K562 (cell line): ENCODE data around the gene NTRK3. TPM values are rescaled to one million over a fixed set of nuclear protein-coding genes. Genes with fewer than 3 reads are reported as not detected.

ENCODE experiments used
- ATAC-seq: fragments of 200-7000 bp; cut with Tn5 transposase; 3 replicates; pipeline ENCODE4 v1.9.1; 2020; ENCODE audit warnings: moderate library complexity
- BruUV-seq: library from RNA; stranded (reverse); fragments of 400-500 nt; replicated peaks from 2 replicates; lab custom pipeline; 2021; lab: Mats Ljungman, UMichigan
- CTCF ChIA-PET: fragments of 300-600 bp; formaldehyde crosslinking; extraction: SDS; loops from one replicate; lab custom pipeline; 2021; ENCODE audit warnings: low intra/inter-chr PET ratio; lab: Yijun Ruan, JAX
- POLR2A ChIA-PET: fragments of 300-600, 350-650 bp; sonication (Branson Sonifier 250); formaldehyde crosslinking; extraction: SDS; loops from one replicate; lab custom pipeline; 2021; ENCODE audit warnings: antibody characterized with exemption, inconsistent platforms; lab: Yijun Ruan, JAX
- DNase-seq, 4 experiments: peaks; one replicate each; pipeline versions ENCODE4 v3.0.0 to v3.0.0-alpha.2; 2011 to 2018; ENCODE audit warnings: low spot score in 3 of 4, mixed read lengths in 3 of 4; ENCODE audit errors: extremely low read depth in 1 of 4
- FAIRE-seq: peaks from 2 replicates; lab custom pipeline; 2011; peaks lifted over from hg19 to GRCh38; lab: Jason Lieb, UNC
- H2AFZ ChIP-seq: 2 replicates; pipeline ENCODE4 v1.6.0; 2011; ENCODE audit warnings: low read depth, low read length, control low read depth, inconsistent platforms
- H3K27ac ChIP-seq: fragments of 200-600 bp; 3 replicates; pipeline ENCODE4 v1.8.0; 2011; ENCODE audit warnings: low read depth, mild to moderate bottlenecking, control low read depth, inconsistent platforms, low read length, moderate library complexity, mixed read lengths; ENCODE audit errors: extremely low read depth
- H3K27me3 ChIP-seq, 2 experiments: fragments of 300-600 bp in 1 of 2; 2 replicates in 1 of 2; 3 replicates in 1 of 2; pipeline versions ENCODE4 v1.6.0 to v1.8.0; 2011; ENCODE audit warnings: inconsistent platforms in 2 of 2, low read length in 2 of 2, mild to moderate bottlenecking in 1 of 2, mixed read lengths in 1 of 2, moderate library complexity in 1 of 2; ENCODE audit not compliant: control insufficient read depth in 2 of 2, insufficient read depth in 2 of 2
- H3K36me3 ChIP-seq: fragments of 300-600 bp; 3 replicates; pipeline ENCODE4 v1.8.0; 2011; ENCODE audit warnings: mild to moderate bottlenecking, low read length, inconsistent platforms; ENCODE audit not compliant: control insufficient read depth, insufficient read depth
- H3K4me1 ChIP-seq, 2 experiments: fragments of 200-600 bp in 1 of 2; replicated peaks in 1 of 2; 2 replicates in 1 of 2; 3 replicates in 1 of 2; pipeline versions ENCODE4 v1.5.1 to v1.8.0; 2011; ENCODE audit warnings: inconsistent platforms in 2 of 2, low read length in 2 of 2, mild to moderate bottlenecking in 1 of 2, mixed read lengths in 1 of 2, moderate library complexity in 1 of 2; ENCODE audit not compliant: control insufficient read depth in 2 of 2, insufficient read depth in 2 of 2
- H3K4me2 ChIP-seq: 2 replicates; pipeline ENCODE4 v1.6.1; 2011; ENCODE audit warnings: low read length, control low read depth, inconsistent platforms, mixed read lengths; ENCODE audit not compliant: insufficient read depth
- H3K4me3 ChIP-seq: fragments of 200-600 bp; sonication (generic), shearing (Covaris generic); 2 replicates; pipeline ENCODE4 v1.5.1; 2016; ENCODE audit warnings: control low read depth, inconsistent platforms
- H3K79me2 ChIP-seq: fragments of 200-600 bp; 3 replicates; pipeline ENCODE4 v1.8.0; 2011; ENCODE audit warnings: low read length, inconsistent platforms; ENCODE audit not compliant: control insufficient read depth, insufficient read depth
- H3K9ac ChIP-seq, 2 experiments: 2 replicates each; pipeline versions ENCODE4 v1.6.0 to v1.6.1; 2011; ENCODE audit warnings: low read depth in 2 of 2, low read length in 2 of 2, control low read depth in 1 of 2, inconsistent platforms in 1 of 2, mild to moderate bottlenecking in 1 of 2, mixed read lengths in 1 of 2; ENCODE audit not compliant: insufficient read depth in 1 of 2
- H3K9me1 ChIP-seq: one replicate; pipeline ENCODE4 v1.6.0; 2011; ENCODE audit warnings: inconsistent platforms, mild to moderate bottlenecking, low read length, moderate library complexity; ENCODE audit not compliant: control insufficient read depth, insufficient read depth
- H3K9me3 ChIP-seq: replicated peaks from 2 replicates; pipeline ENCODE4 v1.5.1; 2011; ENCODE audit warnings: low read depth, low read length, inconsistent platforms; ENCODE audit not compliant: control insufficient read depth, insufficient read depth
- H4K20me1 ChIP-seq: replicated peaks from 2 replicates; pipeline ENCODE4 v1.6.1; 2011; ENCODE audit warnings: low read length, inconsistent platforms, mixed read lengths; ENCODE audit not compliant: control insufficient read depth, insufficient read depth
- CBX1 ChIP-seq: sonication (generic); IDR thresholded peaks from 2 replicates; pipeline ENCODE4 v1.6.1; 2016; ENCODE audit warnings: antibody characterized with exemption, low read depth, mild to moderate bottlenecking
- DIDO1 ChIP-seq: fragments of 450-650 bp; IDR thresholded peaks from 2 replicates; pipeline ENCODE4 v1.6.1; 2016; ENCODE audit warnings: low read depth, missing biosample characterization, missing genetic modification characterization
- MAFF ChIP-seq: IDR thresholded peaks from 2 replicates; pipeline ENCODE4 v1.6.1; 2012; ENCODE audit warnings: low read length, improper control_type of control experiment
- POLR2AphosphoS5 ChIP-seq: IDR thresholded peaks from 2 replicates; pipeline ENCODE4 v1.6.1; 2011; ENCODE audit warnings: mild to moderate bottlenecking, low read depth, low read length, moderate library complexity; ENCODE audit not compliant: control insufficient read depth, insufficient read depth
- RAD21 ChIP-seq, 2 experiments: fragments of 250-450 bp in 1 of 2; fragments of 450-650 bp in 1 of 2; sonication (Bioruptor Pico) in 1 of 2; formaldehyde crosslinking in 1 of 2; IDR thresholded peaks in 1 of 2; conservative IDR thresholded peaks in 1 of 2; 2 replicates each; pipeline versions ENCODE4 v1.4.0 to v1.8.0; 2020 to 2022; ENCODE audit warnings: mild to moderate bottlenecking in 2 of 2, moderate library complexity in 1 of 2
- SAP30 ChIP-seq: fragments of 200-600 bp; sonication (generic); IDR thresholded peaks from 2 replicates; pipeline ENCODE4 v1.6.1; 2012; ENCODE audit warnings: borderline replicate concordance, low read depth, mild to moderate bottlenecking, moderate library complexity, low read length, control low read depth, inconsistent platforms; ENCODE audit not compliant: insufficient read depth, poor library complexity, severe bottlenecking
- SRSF3 ChIP-seq: fragments of 200-400 bp; formaldehyde crosslinking; IDR thresholded peaks from 2 replicates; pipeline ENCODE4 v1.6.1; 2016; ENCODE audit warnings: mild to moderate bottlenecking, low read length, moderate library complexity; ENCODE audit not compliant: insufficient read depth
- XRCC3 ChIP-seq: fragments of 450-650 bp; IDR thresholded peaks from 2 replicates; pipeline ENCODE4 v1.6.1; 2017; ENCODE audit warnings: mild to moderate bottlenecking, moderate library complexity
- ZNF212 ChIP-seq: fragments of 450-650 bp; formaldehyde crosslinking; IDR thresholded peaks from 2 replicates; pipeline ENCODE4 v1.4.0; 2020; ENCODE audit warnings: mild to moderate bottlenecking
- WGBS: fragments of 100-300 bp; shearing (Covaris generic); methylation state at CpG from one replicate; pipeline ENCODE4 v1.1.6; 2016; ENCODE audit warnings: low coverage, mixed read lengths; ENCODE audit not compliant: insufficient coverage; ENCODE audit errors: missing lambda C conversion rate; 5-methylcytosine and 5-hydroxymethylcytosine counted together
- in situ Hi-C: fragments of 300-500 bp; cut with MboI; formaldehyde crosslinking; loops from 4 replicates; pipeline ENCODE4 v1.15.0; 2018; ENCODE audit warnings: inconsistent platforms, mixed read lengths
- intact Hi-C: fragments of 100-400 bp; cut with micrococcal nuclease; formaldehyde crosslinking; loops from 2 replicates; pipeline ENCODE4 v1.14.2; 2022
- polyA plus RNA-seq, 8 experiments: library from polyadenylated mRNA; depleted of rRNA in 4 of 8; stranded (reverse) in 5 of 8; unstranded in 3 of 8; fragments of >200 nt; fragmentation: Nextera tagmentation in 2 of 8; fragmentation: Illumina TruSeq in 1 of 8; extraction: Ambion mirVana in 2 of 8; extraction: Trizol in 1 of 8; gene quantifications; 2 replicates each; pipeline versions ENCODE4 v1.2.1 to v1.2.3, GENCODE V29; 2011 to 2014; ENCODE audit warnings: inconsistent platforms in 1 of 8, missing spikeins in 1 of 8
- total RNA-seq, 7 experiments: library from RNA; depleted of rRNA in 6 of 7; stranded (reverse); fragments of >200 nt in 6 of 7; fragmentation: Illumina TruSeq in 2 of 7; extraction: Trizol in 2 of 7; gene quantifications; 2 replicates each; pipeline versions ENCODE4 v1.2.1 to v1.2.3, GENCODE V29; 2011 to 2021; ENCODE audit warnings: low replicate concordance in 1 of 7
- TF ChIP-seq, protein P1 (sequence below): fragments of 250-450 bp; sonication (Bioruptor Pico); IDR thresholded peaks from 2 replicates; pipeline ENCODE4 v1.8.0; 2021; ENCODE audit warnings: moderate library complexity, mild to moderate bottlenecking, inconsistent platforms
- TF ChIP-seq, protein P2 (sequence below), 2 experiments: fragments of 450-650 bp in 1 of 2; IDR thresholded peaks; 2 replicates each; pipeline ENCODE4 v1.6.1; 2011 to 2017; ENCODE audit warnings: low read depth in 2 of 2, antibody characterized with exemption in 1 of 2, borderline replicate concordance in 1 of 2, low read length in 1 of 2, mild to moderate bottlenecking in 1 of 2, mixed read lengths in 1 of 2; ENCODE audit not compliant: control insufficient read depth in 1 of 2
- TF ChIP-seq, protein P3 (sequence below): fragments of 250-450 bp; sonication (Bioruptor Pico); IDR thresholded peaks from 2 replicates; pipeline ENCODE4 v1.5.0; 2021; ENCODE audit warnings: mild to moderate bottlenecking, moderate library complexity
- TF ChIP-seq, protein P4 (sequence below): fragments of 250-450 bp; sonication (Bioruptor Pico); IDR thresholded peaks from 2 replicates; pipeline ENCODE4 v1.8.0; 2021; ENCODE audit warnings: moderate library complexity, mild to moderate bottlenecking, inconsistent platforms

Gene NTRK3
- total and polyA plus RNA-seq, 9 of the 15 experiments (the other 6 are each of a cell fraction or from before 2014, with no cell fraction given), result 0.11 to 0.13 TPM; not detected in 7

DNA sequence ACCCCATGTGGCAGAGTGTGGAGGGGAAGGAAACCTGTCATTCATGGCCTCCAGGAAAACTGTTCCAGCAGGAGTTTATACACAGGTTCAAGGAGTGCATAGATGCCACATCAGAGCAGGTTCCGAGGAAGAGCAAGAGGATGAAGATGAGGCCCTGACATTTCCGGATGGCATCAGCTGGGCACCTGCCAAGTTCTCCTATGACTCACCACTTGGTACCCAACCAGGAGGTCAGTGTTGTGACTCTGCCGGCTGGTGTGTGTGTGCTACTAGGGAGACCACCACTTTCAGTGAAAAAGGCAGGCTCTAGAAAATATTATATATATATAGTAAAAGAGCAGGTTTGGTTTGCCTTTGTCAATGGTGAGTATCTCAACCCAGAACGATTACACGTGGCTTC is 69.3 kb downstream of the NTRK3 start:
- ChIA-PET POLR2A (interaction anchor here (0.5 kb wide), 1 partner anchor 13 kb away, joined by 4 read pairs; no protein-coding TSS in a partner anchor), CTCF (interaction anchor here (0.6 kb wide), 1 partner anchor 53 kb away, joined by 3 read pairs; no protein-coding TSS in a partner anchor)
- DNase-seq (no peak), FAIRE-seq (no peak), ATAC-seq (no peak)
- Histone ChIP-seq H3K9me1 (no peaks in the 10 kb centered on the region), H3K27me3 (no peaks in the 10 kb centered on the region; a peak in 1 of 5 replicates), H3K27ac (no peak overlapping the region), H3K4me3 (no peak overlapping the region), H3K79me2 (no peaks in the 10 kb centered on the region), H4K20me1 (no peaks in the 10 kb centered on the region; the same call in 1 of the 2 replicates), H3K4me2 (no peak overlapping the region), H3K4me1 (no peaks in the 10 kb centered on the region), H3K9me3 (no peaks in the 10 kb centered on the region), H2AFZ (no peak overlapping the region), H3K36me3 (no peaks in the 10 kb centered on the region), H3K9ac (no peak overlapping the region)
- intact Hi-C loops (no loop called here), in situ Hi-C loops (no loop called here)
- no TSS peak for BruUV-seq
- WGBS, result 2% methylated on average over 5 of the region's 5 CpGs
- TF ChIP-seq XRCC3 (no peak), POLR2AphosphoS5 (no peak), ZNF212 (no peak), RAD21 (CRISPR knock-in tag; conservative IDR thresholded peaks at IDR 0.05 in 1 of 2, IDR thresholded peaks at IDR 0.05 in 1 of 2) (no peak), CBX1 (no peak), SAP30 (no peak), SRSF3 (no peak), DIDO1 (tag) (no peak), MAFF (no peak)
- TF ChIP-seq, protein P1, sequence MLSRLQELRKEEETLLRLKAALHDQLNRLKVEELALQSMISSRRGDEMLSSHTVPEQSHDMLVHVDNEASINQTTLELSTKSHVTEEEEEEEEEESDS (CRISPR knock-in tag), result no peak
- TF ChIP-seq, protein P2, sequence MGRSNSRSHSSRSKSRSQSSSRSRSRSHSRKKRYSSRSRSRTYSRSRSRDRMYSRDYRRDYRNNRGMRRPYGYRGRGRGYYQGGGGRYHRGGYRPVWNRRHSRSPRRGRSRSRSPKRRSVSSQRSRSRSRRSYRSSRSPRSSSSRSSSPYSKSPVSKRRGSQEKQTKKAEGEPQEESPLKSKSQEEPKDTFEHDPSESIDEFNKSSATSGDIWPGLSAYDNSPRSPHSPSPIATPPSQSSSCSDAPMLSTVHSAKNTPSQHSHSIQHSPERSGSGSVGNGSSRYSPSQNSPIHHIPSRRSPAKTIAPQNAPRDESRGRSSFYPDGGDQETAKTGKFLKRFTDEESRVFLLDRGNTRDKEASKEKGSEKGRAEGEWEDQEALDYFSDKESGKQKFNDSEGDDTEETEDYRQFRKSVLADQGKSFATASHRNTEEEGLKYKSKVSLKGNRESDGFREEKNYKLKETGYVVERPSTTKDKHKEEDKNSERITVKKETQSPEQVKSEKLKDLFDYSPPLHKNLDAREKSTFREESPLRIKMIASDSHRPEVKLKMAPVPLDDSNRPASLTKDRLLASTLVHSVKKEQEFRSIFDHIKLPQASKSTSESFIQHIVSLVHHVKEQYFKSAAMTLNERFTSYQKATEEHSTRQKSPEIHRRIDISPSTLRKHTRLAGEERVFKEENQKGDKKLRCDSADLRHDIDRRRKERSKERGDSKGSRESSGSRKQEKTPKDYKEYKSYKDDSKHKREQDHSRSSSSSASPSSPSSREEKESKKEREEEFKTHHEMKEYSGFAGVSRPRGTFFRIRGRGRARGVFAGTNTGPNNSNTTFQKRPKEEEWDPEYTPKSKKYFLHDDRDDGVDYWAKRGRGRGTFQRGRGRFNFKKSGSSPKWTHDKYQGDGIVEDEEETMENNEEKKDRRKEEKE (IDR thresholded peaks at IDR 0.05; ENCODE audit: borderline replicate concordance in 1 of 2, control insufficient read depth in 1 of 2, low read depth in 2 of 2, low read length in 1 of 2), result no peak
- TF ChIP-seq, protein P3, sequence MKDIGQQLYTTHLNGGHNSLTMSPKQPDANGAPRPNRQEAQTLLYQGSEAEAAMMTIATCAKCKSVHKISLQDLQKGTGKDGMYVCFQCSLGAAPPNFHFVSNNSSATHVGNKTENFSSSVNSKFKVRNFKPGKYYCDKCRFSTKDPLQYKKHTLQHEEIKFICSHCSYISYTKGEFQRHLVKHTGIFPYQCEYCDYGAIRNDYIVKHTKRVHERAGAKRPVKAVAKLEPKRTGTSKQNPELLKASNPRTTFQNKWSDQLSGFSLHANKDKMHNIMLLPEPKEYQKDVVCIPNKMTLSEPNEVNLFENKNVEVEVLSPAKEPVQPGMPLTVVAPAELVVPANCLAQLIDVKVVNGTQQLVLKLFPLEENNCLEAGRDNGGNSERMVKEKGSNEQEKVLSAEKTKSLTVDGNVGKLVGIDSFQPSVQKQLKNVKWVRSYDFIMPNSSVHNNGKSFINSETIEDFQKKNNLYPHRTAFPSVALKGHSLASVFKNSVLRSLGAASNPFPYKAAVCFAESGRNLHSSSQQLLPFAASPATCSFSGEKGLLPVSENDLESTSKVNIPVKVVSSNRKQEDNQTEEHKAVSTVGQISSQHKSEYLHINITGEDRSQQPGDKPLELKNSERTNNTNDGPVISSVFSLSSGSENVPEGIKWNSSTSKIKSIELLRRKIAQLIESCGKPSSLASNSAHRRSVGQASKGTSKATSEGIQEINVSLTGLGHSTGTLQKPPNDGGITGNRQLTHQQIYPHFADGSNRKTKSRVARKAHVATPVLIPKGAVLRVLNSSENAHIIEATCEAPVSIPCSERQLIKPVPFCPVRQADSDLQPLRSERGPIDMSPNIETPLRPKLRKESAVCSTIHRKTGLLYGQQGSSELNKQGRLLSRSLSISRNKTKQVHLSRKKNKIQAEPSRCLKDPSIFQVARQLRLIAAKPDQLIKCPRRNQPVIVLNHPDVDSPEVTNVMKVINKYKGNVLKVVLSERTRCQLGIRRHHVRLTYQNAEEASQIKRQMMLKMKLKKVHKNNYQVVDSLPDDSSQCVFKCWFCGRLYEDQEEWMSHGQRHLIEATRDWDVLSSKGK (CRISPR knock-in tag), result no peak
- TF ChIP-seq, protein P4, sequence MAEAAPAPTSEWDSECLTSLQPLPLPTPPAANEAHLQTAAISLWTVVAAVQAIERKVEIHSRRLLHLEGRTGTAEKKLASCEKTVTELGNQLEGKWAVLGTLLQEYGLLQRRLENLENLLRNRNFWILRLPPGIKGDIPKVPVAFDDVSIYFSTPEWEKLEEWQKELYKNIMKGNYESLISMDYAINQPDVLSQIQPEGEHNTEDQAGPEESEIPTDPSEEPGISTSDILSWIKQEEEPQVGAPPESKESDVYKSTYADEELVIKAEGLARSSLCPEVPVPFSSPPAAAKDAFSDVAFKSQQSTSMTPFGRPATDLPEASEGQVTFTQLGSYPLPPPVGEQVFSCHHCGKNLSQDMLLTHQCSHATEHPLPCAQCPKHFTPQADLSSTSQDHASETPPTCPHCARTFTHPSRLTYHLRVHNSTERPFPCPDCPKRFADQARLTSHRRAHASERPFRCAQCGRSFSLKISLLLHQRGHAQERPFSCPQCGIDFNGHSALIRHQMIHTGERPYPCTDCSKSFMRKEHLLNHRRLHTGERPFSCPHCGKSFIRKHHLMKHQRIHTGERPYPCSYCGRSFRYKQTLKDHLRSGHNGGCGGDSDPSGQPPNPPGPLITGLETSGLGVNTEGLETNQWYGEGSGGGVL (CRISPR knock-in tag), result no peak
